GM23338 (cell line): ENCODE measurements around the gene CELF2. TPM values are rescaled to one million over a fixed set of nuclear protein-coding genes. Genes with fewer than 3 reads are reported as not detected.
A peak's percentile ranks its signal among the peaks of the same experiment; 100 is the strongest.

Experiments used
- ATAC-seq: fragments of 200-7000 bp; cut with Tn5 transposase; 3 replicates; pipeline ENCODE4 v1.9.1; 2020
- DNase-seq: peaks from one replicate; pipeline ENCODE4 v3.0.0-alpha.2; 2015; ENCODE audit warnings: low spot score
- H2AFZ ChIP-seq: fragments of 200-600 bp; sonication (generic); 2 replicates; pipeline ENCODE4 v1.8.0; 2016; ENCODE audit warnings: antibody characterized with exemption, mild to moderate bottlenecking, moderate library complexity
- H3F3A ChIP-seq: fragments of 200-600 bp; sonication (generic); replicated peaks from 2 replicates; pipeline ENCODE4 v1.8.0; 2017; ENCODE audit warnings: antibody characterized with exemption, mixed run types, low read depth
- H3K27ac ChIP-seq: fragments of 200-600 bp; sonication (generic); 2 replicates; pipeline ENCODE4 v1.6.1; 2016; ENCODE audit warnings: low read depth
- H3K27me3 ChIP-seq: fragments of 200-600 bp; sonication (generic); 2 replicates; pipeline ENCODE4 v1.8.0; 2016; ENCODE audit warnings: mild to moderate bottlenecking, mixed run types, moderate library complexity; ENCODE audit not compliant: insufficient read depth
- H3K36me3 ChIP-seq: fragments of 200-600 bp; sonication (generic); 2 replicates; pipeline ENCODE4 v1.8.0; 2016; ENCODE audit warnings: mild to moderate bottlenecking; ENCODE audit not compliant: insufficient read depth
- H3K4me1 ChIP-seq: fragments of 200-600 bp; sonication (generic); 2 replicates; pipeline ENCODE4 v1.8.0; 2016; ENCODE audit warnings: mild to moderate bottlenecking, moderate library complexity; ENCODE audit not compliant: insufficient read depth
- H3K4me2 ChIP-seq: fragments of 200-600 bp; sonication (generic); 2 replicates; pipeline ENCODE4 v1.7.1; 2017; ENCODE audit warnings: mixed run types
- H3K4me3 ChIP-seq: fragments of 200-600 bp; sonication (generic); 2 replicates; pipeline ENCODE4 v1.6.1; 2016; ENCODE audit warnings: mixed run types
- H3K79me2 ChIP-seq: fragments of 200-600 bp; sonication (generic); replicated peaks from 2 replicates; pipeline ENCODE4 v1.8.0; 2017; ENCODE audit warnings: mild to moderate bottlenecking; ENCODE audit not compliant: insufficient read depth
- H3K9me2 ChIP-seq: fragments of 200-600 bp; sonication (generic); 2 replicates; pipeline ENCODE4 v1.8.0; 2017; ENCODE audit not compliant: insufficient read depth
- H4K20me1 ChIP-seq: fragments of 200-600 bp; sonication (generic); replicated peaks from 2 replicates; pipeline ENCODE4 v1.8.0; 2017; ENCODE audit warnings: mild to moderate bottlenecking; ENCODE audit not compliant: insufficient read depth
- H3K27ac Mint-ChIP-seq: 2 replicates; pipeline ENCODE4 v1.8.0; 2020; ENCODE audit warnings: inconsistent platforms, mild to moderate bottlenecking, moderate library complexity, mixed read lengths
- H3K27me3 Mint-ChIP-seq: 3 replicates; pipeline ENCODE4 v1.8.0; 2022; ENCODE audit warnings: low read depth, mild to moderate bottlenecking, moderate library complexity, mixed read lengths, inconsistent platforms; ENCODE audit not compliant: insufficient read depth, poor library complexity
- H3K36me3 Mint-ChIP-seq: 3 replicates; pipeline ENCODE4 v1.8.0; 2021; ENCODE audit warnings: low read depth, mild to moderate bottlenecking, inconsistent platforms, moderate library complexity, mixed read lengths
- H3K4me1 Mint-ChIP-seq: 3 replicates; pipeline ENCODE4 v1.8.0; 2020; ENCODE audit warnings: mild to moderate bottlenecking, inconsistent platforms, mixed read lengths
- H3K4me3 Mint-ChIP-seq: 3 replicates; pipeline ENCODE4 v1.8.0; 2021; ENCODE audit warnings: moderate library complexity, mild to moderate bottlenecking, inconsistent platforms, mixed read lengths
- H3K9me3 Mint-ChIP-seq: 3 replicates; pipeline ENCODE4 v1.8.0; 2020; ENCODE audit warnings: moderate library complexity, mild to moderate bottlenecking, inconsistent platforms, mixed read lengths
- CREB1 ChIP-seq: fragments of 250-450 bp; sonication (Bioruptor Pico); IDR thresholded peaks from 2 replicates; pipeline ENCODE4 v1.5.0; 2020; ENCODE audit warnings: low read depth, mild to moderate bottlenecking, moderate library complexity
- EZH2phosphoT487 ChIP-seq: fragments of 200-600 bp; sonication (generic); IDR thresholded peaks from one replicate; pipeline ENCODE4 v1.8.1; 2018; ENCODE audit warnings: antibody characterized with exemption; ENCODE audit not compliant: unreplicated experiment
- JUNB ChIP-seq: IDR thresholded peaks from one replicate; pipeline ENCODE4 v1.6.1; 2016; ENCODE audit warnings: antibody characterized with exemption; ENCODE audit not compliant: unreplicated experiment
- NANOG ChIP-seq: IDR thresholded peaks from 2 replicates; pipeline ENCODE4 v1.6.1; 2016; ENCODE audit warnings: antibody characterized with exemption, borderline replicate concordance
- POLR2AphosphoS5 ChIP-seq: IDR thresholded peaks from 2 replicates; pipeline ENCODE4 v1.6.1; 2016; ENCODE audit warnings: antibody characterized with exemption, low read depth
- STAT1 ChIP-seq: IDR thresholded peaks from one replicate; pipeline ENCODE4 v1.6.1; 2016; ENCODE audit warnings: antibody characterized with exemption; ENCODE audit not compliant: unreplicated experiment
- ZNF114 ChIP-seq: fragments of 250-450 bp; sonication (Bioruptor Pico); IDR thresholded peaks from 2 replicates; pipeline ENCODE4 v1.5.0; 2020; ENCODE audit warnings: mild to moderate bottlenecking, moderate library complexity
- polyA plus RNA-seq: library from polyadenylated mRNA; unstranded; fragments of >200 nt; fragmentation: Nextera tagmentation; extraction: Ambion mirVana; gene quantifications from 2 replicates; pipeline ENCODE4 v1.2.1, GENCODE V29; 2016
- total RNA-seq: library from RNA; depleted of rRNA; stranded (reverse); fragments of >200 nt; shearing (Covaris generic); gene quantifications from 2 replicates; pipeline ENCODE4 v1.2.3, GENCODE V29; 2014
- TF ChIP-seq, protein P1 (sequence below): IDR thresholded peaks from one replicate; pipeline ENCODE4 v1.6.1; 2018; ENCODE audit warnings: antibody characterized with exemption; ENCODE audit not compliant: unreplicated experiment
- TF ChIP-seq, protein P2 (sequence below): IDR thresholded peaks from 2 replicates; pipeline ENCODE4 v1.6.1; 2016; ENCODE audit warnings: antibody characterized with exemption

The CELF2 gene
- total and polyA plus RNA-seq, 2 experiments from 2014 or later, result 18.1 to 22.5 TPM

DNA sequence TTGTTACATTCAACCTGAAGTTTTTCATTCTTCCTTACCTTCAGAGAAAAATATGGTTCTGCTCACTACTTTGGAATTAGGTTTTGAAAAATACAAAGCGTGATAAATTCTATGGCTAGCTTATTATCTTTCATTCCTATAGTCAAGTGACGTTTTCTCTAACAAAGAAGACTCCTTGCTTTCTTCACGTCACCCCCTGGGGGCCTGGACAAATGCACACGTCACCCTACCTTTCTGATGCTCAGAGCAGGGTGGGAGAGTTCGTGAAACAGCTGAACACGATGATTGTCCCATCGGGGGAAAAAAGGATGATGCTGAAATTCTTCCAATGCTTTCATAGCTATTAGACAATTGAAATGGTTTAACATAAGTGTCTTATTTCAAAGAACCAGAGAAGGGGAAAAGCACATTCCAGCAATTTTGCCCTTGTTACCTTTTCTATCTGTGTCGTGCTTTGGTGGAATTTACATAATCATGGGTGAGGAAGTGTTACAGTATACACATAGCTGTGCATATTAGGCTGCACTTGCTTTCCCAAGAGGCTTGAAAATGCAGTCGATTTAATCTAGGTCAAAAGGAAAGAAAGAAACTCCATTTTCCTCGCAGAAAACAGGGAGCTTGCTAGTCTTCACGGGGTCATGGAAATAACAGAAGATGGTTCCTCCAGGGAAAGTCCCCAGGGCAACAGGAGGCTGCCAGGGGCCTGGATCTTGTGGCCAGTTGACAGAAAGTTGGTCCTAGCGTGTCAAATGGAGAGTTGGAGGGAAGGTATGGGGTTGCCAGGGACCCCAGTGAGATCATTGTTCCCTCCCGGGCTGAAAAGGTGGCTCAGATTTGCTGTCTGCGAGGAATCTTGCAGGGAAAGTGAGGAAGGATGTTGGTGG is 189.2 kb downstream of the CELF2 start (continued):
- TF ChIP-seq, protein P1, sequence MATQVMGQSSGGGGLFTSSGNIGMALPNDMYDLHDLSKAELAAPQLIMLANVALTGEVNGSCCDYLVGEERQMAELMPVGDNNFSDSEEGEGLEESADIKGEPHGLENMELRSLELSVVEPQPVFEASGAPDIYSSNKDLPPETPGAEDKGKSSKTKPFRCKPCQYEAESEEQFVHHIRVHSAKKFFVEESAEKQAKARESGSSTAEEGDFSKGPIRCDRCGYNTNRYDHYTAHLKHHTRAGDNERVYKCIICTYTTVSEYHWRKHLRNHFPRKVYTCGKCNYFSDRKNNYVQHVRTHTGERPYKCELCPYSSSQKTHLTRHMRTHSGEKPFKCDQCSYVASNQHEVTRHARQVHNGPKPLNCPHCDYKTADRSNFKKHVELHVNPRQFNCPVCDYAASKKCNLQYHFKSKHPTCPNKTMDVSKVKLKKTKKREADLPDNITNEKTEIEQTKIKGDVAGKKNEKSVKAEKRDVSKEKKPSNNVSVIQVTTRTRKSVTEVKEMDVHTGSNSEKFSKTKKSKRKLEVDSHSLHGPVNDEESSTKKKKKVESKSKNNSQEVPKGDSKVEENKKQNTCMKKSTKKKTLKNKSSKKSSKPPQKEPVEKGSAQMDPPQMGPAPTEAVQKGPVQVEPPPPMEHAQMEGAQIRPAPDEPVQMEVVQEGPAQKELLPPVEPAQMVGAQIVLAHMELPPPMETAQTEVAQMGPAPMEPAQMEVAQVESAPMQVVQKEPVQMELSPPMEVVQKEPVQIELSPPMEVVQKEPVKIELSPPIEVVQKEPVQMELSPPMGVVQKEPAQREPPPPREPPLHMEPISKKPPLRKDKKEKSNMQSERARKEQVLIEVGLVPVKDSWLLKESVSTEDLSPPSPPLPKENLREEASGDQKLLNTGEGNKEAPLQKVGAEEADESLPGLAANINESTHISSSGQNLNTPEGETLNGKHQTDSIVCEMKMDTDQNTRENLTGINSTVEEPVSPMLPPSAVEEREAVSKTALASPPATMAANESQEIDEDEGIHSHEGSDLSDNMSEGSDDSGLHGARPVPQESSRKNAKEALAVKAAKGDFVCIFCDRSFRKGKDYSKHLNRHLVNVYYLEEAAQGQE, result no peak
- TF ChIP-seq NANOG, result no peak
- TF ChIP-seq STAT1, result no peak
- no peak for TF ChIP-seq ZNF114 (CRISPR knock-in tag)
- TF ChIP-seq POLR2AphosphoS5, result no peak
- no peak for TF ChIP-seq EZH2phosphoT487
- TF ChIP-seq, protein P2, sequence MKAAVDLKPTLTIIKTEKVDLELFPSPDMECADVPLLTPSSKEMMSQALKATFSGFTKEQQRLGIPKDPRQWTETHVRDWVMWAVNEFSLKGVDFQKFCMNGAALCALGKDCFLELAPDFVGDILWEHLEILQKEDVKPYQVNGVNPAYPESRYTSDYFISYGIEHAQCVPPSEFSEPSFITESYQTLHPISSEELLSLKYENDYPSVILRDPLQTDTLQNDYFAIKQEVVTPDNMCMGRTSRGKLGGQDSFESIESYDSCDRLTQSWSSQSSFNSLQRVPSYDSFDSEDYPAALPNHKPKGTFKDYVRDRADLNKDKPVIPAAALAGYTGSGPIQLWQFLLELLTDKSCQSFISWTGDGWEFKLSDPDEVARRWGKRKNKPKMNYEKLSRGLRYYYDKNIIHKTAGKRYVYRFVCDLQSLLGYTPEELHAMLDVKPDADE, result no peak
- TF ChIP-seq CREB1 (CRISPR knock-in tag), result no peak

DNA sequence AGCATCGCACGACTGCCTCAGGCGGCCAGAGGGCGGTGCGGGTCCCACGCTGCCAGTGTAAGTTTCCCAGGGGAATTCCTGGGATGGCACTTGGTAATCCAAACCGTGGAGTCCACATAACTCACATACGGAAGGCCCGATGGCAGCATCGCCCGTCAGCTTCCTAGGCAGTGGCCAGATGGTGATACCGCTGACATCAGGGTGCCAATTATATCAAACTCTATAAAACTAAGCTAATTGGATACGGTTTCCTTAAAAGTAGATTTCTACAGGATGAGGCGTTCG is 189.8 kb downstream of the CELF2 start:
- Histone ChIP-seq H3F3A (0 out of 2 replicates have a peak, but pooled peaks cover 3% of the 10 kb centered on the region), H3K4me3 (no peak overlapping the region), H3K4me1 (peaks cover 39% of the 10 kb centered on the region), H3K4me2 (no peak overlapping the region), H3K9me2 (no peaks in the 10 kb centered on the region), H2AFZ (no peak overlapping the region), H3K79me2 (peaks cover 7% of the 10 kb centered on the region; the same call in 1 of the 2 replicates), H3K36me3 (no peaks in the 10 kb centered on the region), H4K20me1 (no peaks in the 10 kb centered on the region), H3K27me3 (no peaks in the 10 kb centered on the region), H3K27ac (no peak overlapping the region)
- H3K4me1 Mint-ChIP-seq, result peaks cover 47% of the 10 kb centered on the region
- H3K36me3 Mint-ChIP-seq, result no peaks in the 10 kb centered on the region
- ATAC-seq (no peak), DNase-seq (no peak)
- no peaks in the 10 kb centered on the region for H3K9me3 Mint-ChIP-seq
- no peaks in the 10 kb centered on the region for H3K27me3 Mint-ChIP-seq
- H3K4me3 Mint-ChIP-seq, result no peak overlapping the region
- H3K27ac Mint-ChIP-seq, result 0 out of 2 replicates have a peak overlapping the region, but pooled peaks have one; percentile 17
- TF ChIP-seq NANOG, result no peak
- no peak for TF ChIP-seq ZNF114 (CRISPR knock-in tag)

DNA sequence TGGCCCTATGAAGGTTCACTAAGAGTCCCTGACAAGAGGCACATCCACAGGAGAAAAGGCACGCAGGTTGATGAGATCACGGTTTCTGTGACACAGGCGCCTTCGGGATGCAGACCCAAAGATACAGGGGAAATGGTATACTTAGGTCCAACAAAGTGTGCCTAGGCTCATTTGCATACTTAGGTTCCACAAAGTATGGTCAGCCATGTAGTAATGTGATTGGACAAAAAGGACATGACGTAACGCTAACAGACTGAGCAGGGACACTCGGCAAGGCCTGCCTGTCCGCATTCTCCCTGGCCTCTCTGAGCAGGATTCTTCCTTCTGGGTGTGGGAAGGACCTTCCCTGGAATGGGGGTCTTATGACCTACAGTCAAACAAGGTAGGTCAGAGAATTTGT is 190.6 kb downstream of the CELF2 start:
- Histone ChIP-seq H3K4me3 (no peak overlapping the region), H2AFZ (no peak overlapping the region), H3K9me2 (no peaks in the 10 kb centered on the region), H3K79me2 (peaks cover 7% of the 10 kb centered on the region; the same call in 1 of the 2 replicates), H3K4me2 (no peak overlapping the region), H3K27ac (no peak overlapping the region), H3K36me3 (no peaks in the 10 kb centered on the region), H3K4me1 (peaks cover 39% of the 10 kb centered on the region), H3K27me3 (no peaks in the 10 kb centered on the region), H3F3A (0 out of 2 replicates have a peak, but pooled peaks cover 3% of the 10 kb centered on the region), H4K20me1 (no peaks in the 10 kb centered on the region)
- Mint-ChIP-seq H3K9me3 (no peaks in the 10 kb centered on the region), H3K27me3 (peaks cover 2% of the 10 kb centered on the region), H3K4me1 (peaks cover 50% of the 10 kb centered on the region), H3K4me3 (no peak overlapping the region), H3K36me3 (no peaks in the 10 kb centered on the region), H3K27ac (no peak overlapping the region)
- DNase-seq, result no peak
- ATAC-seq, result no peak
- TF ChIP-seq JUNB (no peak), EZH2phosphoT487 (no peak), ZNF114 (CRISPR knock-in tag) (no peak)
